D721Med (cell line): ENCODE data around the gene HP1BP3.

Experiments used
- DNase-seq: peaks from one replicate; pipeline ENCODE4 v3.0.0; 2011; ENCODE audit warnings: low spot score; ENCODE audit not compliant: insufficient read length
- FAIRE-seq: peaks from 2 replicates; lab custom pipeline; 2011; peaks lifted over from hg19 to GRCh38; lab: Jason Lieb, UNC
- TF ChIP-seq, protein P1 (sequence below): IDR thresholded peaks from 2 replicates; pipeline ENCODE4 v1.5.1; 2012; ENCODE audit warnings: mild to moderate bottlenecking, control low read depth; ENCODE audit not compliant: insufficient read depth; ENCODE audit errors: missing control alignments

HP1BP3 gene

DNA sequence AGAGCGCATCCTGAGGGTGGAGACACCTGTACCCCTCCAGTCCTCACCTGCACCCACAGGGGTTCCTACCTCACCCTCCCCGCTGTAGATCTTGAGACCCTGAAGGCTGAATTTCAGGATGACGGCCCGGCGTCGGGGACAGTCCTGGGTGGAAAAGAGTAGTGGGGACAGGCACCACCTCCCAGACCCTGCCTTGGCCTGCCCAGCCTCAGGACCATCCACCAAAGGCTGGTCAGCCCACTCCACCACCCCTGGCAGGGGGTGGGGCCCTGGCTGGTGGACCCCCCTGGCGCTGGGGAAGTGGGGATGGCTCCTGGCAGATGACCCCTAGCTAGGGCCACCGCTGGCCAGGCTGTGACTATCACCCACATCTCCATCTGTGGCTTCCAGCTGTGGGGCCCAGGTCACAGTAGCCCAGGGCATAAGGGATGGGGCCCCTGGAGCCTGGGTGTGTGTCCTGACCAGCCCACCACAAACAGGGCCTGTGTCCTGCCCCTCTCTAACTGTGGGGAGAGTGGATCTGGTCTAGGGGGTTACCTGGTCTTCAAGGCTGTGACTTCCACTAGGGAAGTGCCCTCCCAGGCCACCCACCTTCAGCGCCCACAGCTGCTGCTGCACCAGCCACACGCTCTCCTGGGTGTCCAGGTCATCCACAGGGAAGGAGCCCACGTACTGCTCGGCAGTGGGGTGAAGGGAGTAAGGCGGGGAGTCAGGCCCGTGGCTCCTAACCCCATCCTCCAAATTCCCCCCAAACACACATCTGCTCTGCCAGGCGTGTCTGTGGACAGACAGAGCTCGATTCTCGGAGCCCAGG, 60.0 kb downstream of the HP1BP3 start:
- no peak for FAIRE-seq
- TF ChIP-seq, protein P1, sequence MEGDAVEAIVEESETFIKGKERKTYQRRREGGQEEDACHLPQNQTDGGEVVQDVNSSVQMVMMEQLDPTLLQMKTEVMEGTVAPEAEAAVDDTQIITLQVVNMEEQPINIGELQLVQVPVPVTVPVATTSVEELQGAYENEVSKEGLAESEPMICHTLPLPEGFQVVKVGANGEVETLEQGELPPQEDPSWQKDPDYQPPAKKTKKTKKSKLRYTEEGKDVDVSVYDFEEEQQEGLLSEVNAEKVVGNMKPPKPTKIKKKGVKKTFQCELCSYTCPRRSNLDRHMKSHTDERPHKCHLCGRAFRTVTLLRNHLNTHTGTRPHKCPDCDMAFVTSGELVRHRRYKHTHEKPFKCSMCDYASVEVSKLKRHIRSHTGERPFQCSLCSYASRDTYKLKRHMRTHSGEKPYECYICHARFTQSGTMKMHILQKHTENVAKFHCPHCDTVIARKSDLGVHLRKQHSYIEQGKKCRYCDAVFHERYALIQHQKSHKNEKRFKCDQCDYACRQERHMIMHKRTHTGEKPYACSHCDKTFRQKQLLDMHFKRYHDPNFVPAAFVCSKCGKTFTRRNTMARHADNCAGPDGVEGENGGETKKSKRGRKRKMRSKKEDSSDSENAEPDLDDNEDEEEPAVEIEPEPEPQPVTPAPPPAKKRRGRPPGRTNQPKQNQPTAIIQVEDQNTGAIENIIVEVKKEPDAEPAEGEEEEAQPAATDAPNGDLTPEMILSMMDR = no peak
- DNase-seq = no peak

DNA sequence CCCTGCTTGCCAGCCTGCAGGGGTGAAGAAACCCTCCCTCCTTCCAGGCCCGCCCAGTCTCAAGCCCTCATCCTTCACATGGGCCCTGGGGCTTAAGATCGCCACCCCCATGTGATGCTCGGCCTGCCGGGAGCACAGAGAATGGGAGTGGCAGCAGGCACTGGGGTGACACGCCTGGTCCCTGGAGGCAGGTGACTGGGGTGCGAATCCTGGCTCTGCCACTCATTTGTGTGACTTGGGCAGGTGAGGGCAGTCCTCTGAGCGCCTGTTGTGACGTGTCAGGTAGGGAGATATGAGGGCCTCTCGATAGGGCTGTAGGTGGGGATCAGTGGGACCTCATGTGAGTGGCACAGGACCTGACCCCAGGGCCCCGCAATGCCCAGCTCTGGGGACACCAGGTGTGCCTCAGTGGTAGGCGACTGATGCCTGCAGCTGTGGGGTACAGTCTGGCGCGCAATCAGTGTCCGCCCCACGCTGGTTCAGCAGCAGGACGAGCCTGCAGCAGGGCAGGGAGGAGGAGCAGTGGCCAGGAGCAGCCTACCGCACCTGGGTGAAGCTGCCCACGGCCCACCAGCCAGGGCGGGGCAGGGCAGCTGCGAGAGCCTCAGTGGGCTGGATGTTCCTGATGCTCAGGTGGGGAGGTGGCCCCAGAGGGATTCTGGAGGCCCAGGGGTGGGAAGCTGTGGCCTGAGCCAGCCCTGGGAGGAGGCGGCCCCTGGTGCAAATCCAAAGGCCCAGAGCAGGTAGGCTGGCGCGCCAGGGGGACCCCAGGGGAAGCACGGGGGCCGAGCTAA, 60.8 kb downstream of the HP1BP3 start:
- DNase-seq = no peak
- no peak for FAIRE-seq

DNA sequence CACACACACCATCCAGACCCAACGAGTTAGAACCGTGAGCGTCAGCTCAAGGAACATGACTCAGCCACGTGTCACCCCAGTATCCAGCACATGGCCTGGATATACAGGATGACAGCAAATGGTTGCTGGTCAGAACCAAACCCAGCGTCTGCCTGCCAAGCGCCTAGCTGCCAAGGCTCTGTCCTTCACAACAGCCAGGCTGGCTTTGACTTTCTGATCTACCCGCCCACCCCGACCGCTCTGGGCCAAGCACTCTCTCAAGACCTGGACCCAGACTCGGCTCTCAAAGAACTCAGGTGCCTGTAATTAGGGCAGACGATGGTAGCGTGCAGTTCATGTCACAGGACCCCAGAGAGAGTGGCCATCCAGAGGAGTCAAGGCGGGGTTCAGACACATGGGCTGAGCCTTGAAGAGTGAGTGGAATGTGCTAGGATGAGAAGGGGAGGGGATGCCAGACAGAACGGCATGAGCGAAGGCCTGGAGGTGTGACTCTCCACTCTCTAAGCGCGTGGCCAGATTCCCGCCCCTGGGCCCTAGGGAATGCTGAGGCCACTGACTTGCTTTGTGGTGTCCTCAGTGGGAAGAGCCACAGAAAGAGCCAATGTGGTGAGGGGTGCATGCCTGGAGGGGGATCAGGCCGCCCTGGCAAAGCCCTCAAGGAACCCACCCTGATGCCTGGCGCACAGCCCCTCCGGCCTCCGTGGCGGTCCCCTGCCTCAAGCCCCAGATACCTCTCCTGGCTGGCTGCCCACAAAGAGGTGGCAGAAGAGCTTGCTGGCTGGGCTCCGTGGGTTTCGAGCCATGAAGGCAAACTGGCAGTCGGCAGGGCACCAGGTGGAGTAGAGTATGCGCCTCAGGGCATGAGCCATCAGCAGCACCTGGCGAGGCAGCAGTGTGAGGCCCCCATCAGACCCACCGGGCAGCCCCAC, 61.7 kb downstream of the HP1BP3 start:
- TF ChIP-seq, protein P1 = no peak
- FAIRE-seq (no peak), DNase-seq (no peak)

More for the DNA sequence above, 60.8 kb downstream of the HP1BP3 start:
- TF ChIP-seq, protein P1 = no peak

DNA sequence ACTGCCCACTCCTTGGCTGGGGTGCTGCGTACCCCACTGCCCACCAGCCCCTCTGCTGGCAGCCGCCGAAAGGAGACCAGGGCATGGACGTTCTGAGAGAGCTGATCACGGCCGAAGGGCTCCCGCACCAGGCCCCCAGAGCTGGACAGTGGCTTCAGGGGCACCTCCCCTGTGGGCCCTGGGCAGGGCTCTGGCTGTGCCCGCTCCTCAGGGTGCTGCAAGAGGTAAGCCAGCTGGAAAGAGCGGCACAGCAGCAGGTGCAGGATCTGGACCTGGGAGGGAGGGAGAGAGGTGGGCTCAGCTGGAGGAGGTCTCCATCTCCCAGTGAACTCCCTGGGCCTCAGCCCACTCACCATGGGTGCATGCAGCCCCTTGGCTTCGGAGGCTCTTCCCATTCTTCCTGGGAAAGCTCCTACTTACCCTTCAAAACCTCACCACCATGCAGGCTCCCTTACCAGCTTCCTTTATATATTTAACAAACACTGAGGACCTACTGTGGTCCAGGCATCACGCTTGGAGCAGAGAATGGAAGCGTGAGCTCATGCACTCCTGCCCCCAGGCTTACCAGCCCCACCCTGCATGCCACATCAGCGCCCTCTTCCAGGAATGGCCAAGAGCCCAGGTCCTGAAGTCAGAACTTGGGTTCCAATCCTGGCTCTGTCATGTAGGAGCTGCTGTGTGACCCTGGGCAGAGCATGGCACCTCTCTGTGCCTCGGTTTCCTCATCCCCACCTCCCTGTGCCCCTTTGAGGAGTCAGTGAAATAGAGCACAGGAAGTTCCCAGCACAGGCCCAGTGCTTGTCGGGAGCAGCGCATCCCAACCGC, 62.5 kb downstream of the HP1BP3 start:
- DNase-seq (no peak), FAIRE-seq (no peak)
- TF ChIP-seq, protein P1 = no peak

DNA sequence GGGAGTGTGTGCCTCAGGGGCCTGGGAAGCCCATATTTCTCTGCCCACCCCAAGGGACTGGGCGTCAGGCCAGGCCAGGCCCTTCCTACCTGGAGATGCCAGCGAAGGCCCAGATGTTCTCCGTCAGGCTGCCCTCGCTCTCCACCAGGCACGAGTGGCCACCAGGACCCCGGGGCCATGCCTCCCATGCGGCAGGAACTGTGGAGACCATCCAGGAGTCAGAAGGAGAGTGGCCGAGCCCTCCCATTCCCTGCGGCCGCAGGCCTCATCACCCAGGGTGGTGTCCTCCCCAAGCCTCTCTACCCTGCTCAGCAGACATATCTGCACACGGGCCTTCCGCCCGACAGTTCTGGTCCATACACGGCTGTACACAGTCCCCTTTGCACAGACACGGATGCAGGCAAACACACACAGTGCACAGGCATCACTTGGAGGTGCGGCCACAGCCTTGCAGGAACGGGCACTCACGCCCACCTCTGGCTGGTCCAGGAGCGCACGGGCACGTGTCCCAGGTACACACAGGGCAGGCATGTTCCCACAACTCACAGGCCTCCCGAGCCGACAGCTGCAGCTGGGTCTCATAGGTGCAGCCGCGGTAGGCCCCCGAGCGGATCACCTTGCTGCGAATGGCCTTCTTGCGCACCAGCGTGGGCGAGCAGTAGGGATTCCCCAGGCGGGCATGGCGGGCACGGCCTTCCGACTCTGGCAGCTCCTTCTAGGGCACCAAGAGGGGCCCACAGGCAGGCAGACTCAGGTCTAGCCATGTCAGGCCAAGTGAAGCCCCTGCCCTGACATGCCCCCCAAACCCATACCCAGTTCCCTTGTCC, 63.4 kb downstream of the HP1BP3 start:
- FAIRE-seq (no peak), DNase-seq (no peak)
- TF ChIP-seq, protein P1 = no peak
